ENCODE results near the gene USP15. TPM values are rescaled to one million over a fixed set of nuclear protein-coding genes. Genes with fewer than 3 reads are reported as not detected.

USP15 gene
- total and polyA plus RNA-seq, 2 of the 4 experiments (the other 2 are of a cell fraction) = 28.5 to 49.6 TPM

GRCh38 chr12:62256408-62257096 lies 3.7 kb upstream of the USP15 start:
- no peak overlapping the region for H2AFZ ChIP-seq (replicated peaks; ENCODE audit: low read length, poor library complexity)
- H3K27me3 ChIP-seq (ENCODE audit: control insufficient read depth, insufficient read depth, low read length) = no peaks in the 10 kb centered on the region
- no peaks in the 10 kb centered on the region for H4K20me1 ChIP-seq (ENCODE audit: insufficient read depth, low read length)
- no peak overlapping the region for H3K4me2 ChIP-seq (ENCODE audit: low read depth, low read length)
- no peak overlapping the region for H3K9ac ChIP-seq (ENCODE audit: low read depth, low read length)
- no peak overlapping the region for H3K27ac ChIP-seq (ENCODE audit: insufficient read depth, low read length)
- BruUV-seq (replicated peaks) = no TSS peak
- POLR2A ChIA-PET (ENCODE audit: unreplicated experiment) = no interaction called here
- H3K18ac ChIP-seq (ENCODE audit: low read depth, low read length) = no peak overlapping the region
- WGBS, 2 experiments (ENCODE audit: extremely low coverage in 2 of 2, insufficient read length in 1 of 2) = 96 to 100% methylated on average over 1 to 2 of the region's 8 CpGs
- peaks cover 2% of the 10 kb centered on the region; the same call in 1 of the 2 replicates for H3K4me1 ChIP-seq (ENCODE audit: control insufficient read depth, insufficient read depth, low read length)
- H2BK5ac ChIP-seq (ENCODE audit: low read depth, low read length, poor library complexity, severe bottlenecking) = no peak overlapping the region
- peaks cover 0 to 14% of the 10 kb centered on the region in 2 experiments; a peak in 2 of 4 replicates for H3K79me1 ChIP-seq (ENCODE audit: low read depth in 1 of 2, low read length in 2 of 2)
- H2BK20ac ChIP-seq (ENCODE audit: low read depth, low read length) = no peak overlapping the region
- no peak for ATAC-seq (ENCODE audit: low read depth)
- H2AK5ac ChIP-seq (ENCODE audit: low read depth, low read length) = no peak overlapping the region
- no peak overlapping the region for H4K91ac ChIP-seq (ENCODE audit: insufficient read depth, low read depth, low read length)
- H3K9me1 ChIP-seq (ENCODE audit: insufficient read depth, low read length) = no peaks in the 10 kb centered on the region
- H4K5ac ChIP-seq (ENCODE audit: low read depth, low read length) = no peak overlapping the region
- no peaks in the 10 kb centered on the region for H3K36me3 ChIP-seq (ENCODE audit: control insufficient read depth, insufficient read depth, low read length)
- dilution Hi-C loops (cut with HindIII; ENCODE audit: low sequenced_read_pairs, unreplicated experiment) (no loop called here), in situ Hi-C loops (cut with MboI; ENCODE audit: low sequenced_read_pairs) (no loop called here), intact Hi-C loops (cut with micrococcal nuclease) (no loop called here)
- no peak overlapping the region for H3K4ac ChIP-seq (ENCODE audit: low read depth, low read length)
- no peak overlapping the region for H3K56ac ChIP-seq (ENCODE audit: extremely low read depth, insufficient read depth, low read length)
- no peak overlapping the region for H2AK9ac ChIP-seq (replicated peaks; ENCODE audit: low read depth, low read length, poor library complexity)
- no peak overlapping the region for H3K23ac ChIP-seq (ENCODE audit: low read depth, low read length)
- H4K8ac ChIP-seq (ENCODE audit: low read depth in 2 of 2, low read length in 2 of 2) = no peak overlapping the region; a peak in 1 of 4 replicates
- no peak for TF ChIP-seq RFX5 (IDR thresholded peaks at IDR 0.05; ENCODE audit: low read depth, low read length)
- no peak for TF ChIP-seq NFE2L2 (IDR thresholded peaks at IDR 0.05; ENCODE audit: low read depth, low read length)
- no peak for TF ChIP-seq FOS (IDR thresholded peaks at IDR 0.05; ENCODE audit: low read depth, low read length)
- TF ChIP-seq RCOR1 (IDR thresholded peaks at IDR 0.05; ENCODE audit: insufficient replicate concordance, low read length) = no peak
- TF ChIP-seq, protein P1, sequence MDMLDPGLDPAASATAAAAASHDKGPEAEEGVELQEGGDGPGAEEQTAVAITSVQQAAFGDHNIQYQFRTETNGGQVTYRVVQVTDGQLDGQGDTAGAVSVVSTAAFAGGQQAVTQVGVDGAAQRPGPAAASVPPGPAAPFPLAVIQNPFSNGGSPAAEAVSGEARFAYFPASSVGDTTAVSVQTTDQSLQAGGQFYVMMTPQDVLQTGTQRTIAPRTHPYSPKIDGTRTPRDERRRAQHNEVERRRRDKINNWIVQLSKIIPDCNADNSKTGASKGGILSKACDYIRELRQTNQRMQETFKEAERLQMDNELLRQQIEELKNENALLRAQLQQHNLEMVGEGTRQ (IDR thresholded peaks at IDR 0.05; ENCODE audit: low read depth, low read length) = no peak
- no peak for TF ChIP-seq RAD21 (IDR thresholded peaks at IDR 0.05; ENCODE audit: low read length)
- TF ChIP-seq CHD1 (IDR thresholded peaks at IDR 0.05; ENCODE audit: low read depth, low read length) = no peak
- TF ChIP-seq BHLHE40 (IDR thresholded peaks at IDR 0.05; ENCODE audit: low read depth, low read length) = no peak
- TF ChIP-seq MAFK (IDR thresholded peaks at IDR 0.05; ENCODE audit: low read depth, low read length) = no peak
- no peak for TF ChIP-seq MXI1 (IDR thresholded peaks at IDR 0.05; ENCODE audit: borderline replicate concordance, low read depth, low read length)
- peak; percentile 36 for DNase-seq
- no peak overlapping the region for H3K14ac ChIP-seq (replicated peaks; ENCODE audit: low read depth, low read length)
- no peaks in the 10 kb centered on the region for H3K9me3 ChIP-seq (ENCODE audit: control insufficient read depth, insufficient read depth, low read length)
- no peak overlapping the region for H3K4me3 ChIP-seq (ENCODE audit: insufficient read depth, low read depth, low read length)
- no peak overlapping the region for H2BK15ac ChIP-seq (ENCODE audit: low read depth, low read length)
- CTCF ChIA-PET = no interaction called here
- H2BK120ac ChIP-seq (ENCODE audit: low read depth, low read length) = no peak overlapping the region

Data from IMR-90 (cell line).